Pancreas (tissue), 10 donors: ENCODE measurements around the gene ROR1. TPM values are rescaled to one million over a fixed set of nuclear protein-coding genes. Genes with fewer than 3 reads are reported as not detected.
"Not testable (repeated sequence)": the region's sequence is repeated elsewhere in the genome, so short reads cannot be mapped to it uniquely, and the experiment has no call there.

Experiments used
- ATAC-seq, 4 donors: fragments of 200-7000 bp; cut with Tn5 transposase; one replicate each; pipeline versions ENCODE4 v1.8.0 to v1.9.1; 2020; ENCODE audit warnings: mild to moderate bottlenecking in 4 of 4, moderate library complexity in 4 of 4
- DNase-seq, 6 donors: peaks; one replicate each; pipeline ENCODE4 v3.0.0-alpha.2; 2020
- FAIRE-seq: peaks from 2 replicates; lab custom pipeline; 2012; peaks lifted over from hg19 to GRCh38; lab: Jason Lieb, UNC
- H3K27ac ChIP-seq, 4 donors: fragments of 200-600 bp; sonication (generic); 1 replicate in 3 of 4; 2 replicates in 1 of 4; pipeline versions ENCODE4 v1.5.0 to v1.8.0; 2020
- H3K27me3 ChIP-seq, 4 donors: fragments of 200-600 bp; one replicate each; pipeline ENCODE4 v1.8.0; 2021
- H3K36me3 ChIP-seq, 3 donors: fragments of 200-600 bp; sonication (generic) in 1 of 3; one replicate each; pipeline versions ENCODE4 v1.5.0 to v1.8.0; 2020 to 2021
- H3K4me1 ChIP-seq, 3 donors: fragments of 200-600 bp; one replicate each; pipeline ENCODE4 v1.8.0; 2021
- H3K4me3 ChIP-seq, 4 donors: fragments of 200-600 bp; sonication (generic) in 2 of 4; one replicate each; pipeline versions ENCODE4 v1.5.0 to v1.8.0; 2020 to 2021
- H3K9me3 ChIP-seq, 4 donors: fragments of 200-600 bp; one replicate each; pipeline ENCODE4 v1.8.0; 2021
- WGBS, 2 donors: extraction: QIAGEN DNeasy Blood & Tissue Kit; methylation state at CpG; one replicate each; pipeline ENCODE4 v1.1.7; 2013; 5-methylcytosine and 5-hydroxymethylcytosine counted together
- intact Hi-C, 3 donors: fragments of 100-400 bp; cut with DNase I; formaldehyde crosslinking; loops; one replicate each; pipeline versions ENCODE4 v1.11.1 to v1.14.2; 2022
- polyA plus RNA-seq, 2 donors: library from polyadenylated mRNA; stranded (reverse); fragments of 200-250 nt; gene quantifications; one replicate each; pipeline ENCODE4 v1.2.3, GENCODE V29; 2013
- total RNA-seq, 6 donors: library from RNA; stranded (reverse); fragmentation: NEBNext Ultra II Directional in 4 of 6; extraction: Animal tissue kit (Norgen Biotek cat#: 25700) in 4 of 6; gene quantifications; one replicate each; pipeline versions ENCODE4 v1.2.1 to v1.2.4, GENCODE V29; 2021 to 2023
- TF ChIP-seq, protein P1 (sequence below), 4 donors: fragments of 200-600 bp; sonication (generic) in 3 of 4; IDR thresholded peaks; one replicate each; pipeline versions ENCODE4 v1.5.0 to v1.8.0; 2021; ENCODE audit warnings: antibody characterized with exemption in 4 of 4
- donor health status: healthy with polysubstance abuse.
- donor health status: DM: no; HTN: no; CAD: no; lungs with moderate emphysema.
- donor health status: DM: no; HTN: no; CAD: no.
- donor health status: control.
- donor health status: control.
- donor health status: Bipolar disorder and iron deficiency.
- donor health status: DM: yes; HTN: yes; CAD: no.
- donor health status: DM: no; HTN: no; CAD: no.
- donor health status: DM: no; HTN: no; CAD: no.
- donor health status: DM: yes; HTN: yes; CAD: no.

ROR1 gene
- total and polyA plus RNA-seq, 8 donors: 1.3 to 18.5 (median 7.3) TPM

DNA sequence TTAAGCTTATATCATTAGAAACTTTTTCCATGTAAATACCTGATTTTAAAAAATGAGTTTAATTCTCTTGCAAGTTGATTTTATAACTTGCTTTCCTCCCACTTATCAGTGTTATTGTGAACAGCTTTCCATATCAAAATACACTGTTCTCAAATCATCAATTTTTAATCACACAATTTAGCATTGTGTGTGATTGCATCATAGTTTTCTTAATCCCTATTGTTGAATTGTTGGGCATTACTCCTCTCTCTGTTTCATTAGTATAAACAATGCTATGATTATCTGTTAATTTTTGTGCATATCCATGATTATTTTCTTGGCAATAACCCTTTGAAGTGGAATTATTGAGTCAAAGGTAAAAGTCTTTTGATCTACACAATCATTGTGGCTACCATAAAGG lies 48.7 kb downstream of the ROR1 start:
- Histone ChIP-seq H3K9me3 (no peaks in the 10 kb centered on the region), H3K4me3 (no peak overlapping the region), H3K36me3 (no peaks in the 10 kb centered on the region), H3K27ac (no peak overlapping the region), H3K27me3 (no peaks in the 10 kb centered on the region), H3K4me1 (peaks cover 0 to 13% (median 0%) of the 10 kb centered on the region in 3 donors)
- ATAC-seq (no peak), FAIRE-seq (no peak), DNase-seq (no peak)
- TF ChIP-seq, protein P1, sequence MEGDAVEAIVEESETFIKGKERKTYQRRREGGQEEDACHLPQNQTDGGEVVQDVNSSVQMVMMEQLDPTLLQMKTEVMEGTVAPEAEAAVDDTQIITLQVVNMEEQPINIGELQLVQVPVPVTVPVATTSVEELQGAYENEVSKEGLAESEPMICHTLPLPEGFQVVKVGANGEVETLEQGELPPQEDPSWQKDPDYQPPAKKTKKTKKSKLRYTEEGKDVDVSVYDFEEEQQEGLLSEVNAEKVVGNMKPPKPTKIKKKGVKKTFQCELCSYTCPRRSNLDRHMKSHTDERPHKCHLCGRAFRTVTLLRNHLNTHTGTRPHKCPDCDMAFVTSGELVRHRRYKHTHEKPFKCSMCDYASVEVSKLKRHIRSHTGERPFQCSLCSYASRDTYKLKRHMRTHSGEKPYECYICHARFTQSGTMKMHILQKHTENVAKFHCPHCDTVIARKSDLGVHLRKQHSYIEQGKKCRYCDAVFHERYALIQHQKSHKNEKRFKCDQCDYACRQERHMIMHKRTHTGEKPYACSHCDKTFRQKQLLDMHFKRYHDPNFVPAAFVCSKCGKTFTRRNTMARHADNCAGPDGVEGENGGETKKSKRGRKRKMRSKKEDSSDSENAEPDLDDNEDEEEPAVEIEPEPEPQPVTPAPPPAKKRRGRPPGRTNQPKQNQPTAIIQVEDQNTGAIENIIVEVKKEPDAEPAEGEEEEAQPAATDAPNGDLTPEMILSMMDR (IDR thresholded peaks at IDR 0.05): no peak
- intact Hi-C loops: no loop called here

DNA sequence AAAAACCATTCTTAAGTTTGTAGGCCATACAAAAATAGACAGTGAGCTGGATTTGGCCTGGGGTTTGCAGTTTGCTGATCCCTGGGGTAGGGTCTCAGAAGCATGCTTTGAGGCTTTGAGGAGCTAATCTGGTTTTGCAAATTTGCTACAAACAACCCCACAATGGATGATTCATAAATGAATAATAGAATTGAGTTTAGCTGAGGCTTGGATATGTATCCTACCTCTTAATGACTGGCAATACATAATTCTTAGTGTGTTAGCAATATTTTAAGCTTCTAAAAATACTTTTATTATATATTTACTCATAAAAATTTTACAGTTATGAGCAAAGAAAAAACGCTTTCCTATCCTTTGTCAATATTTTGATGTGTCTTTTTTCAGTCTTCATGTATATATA lies 50.6 kb downstream of the ROR1 start:
- H3K9me3 ChIP-seq: no peaks in the 10 kb centered on the region
- no peak for FAIRE-seq
- 75 to 81% methylated on average over 1 of the region's 1 CpG for WGBS, 2 donors
- ATAC-seq: no peak
- no peaks in the 10 kb centered on the region for H3K36me3 ChIP-seq
- H3K27ac ChIP-seq: no peak overlapping the region
- intact Hi-C loops: no loop called here
- H3K4me3 ChIP-seq: no peak overlapping the region
- TF ChIP-seq, protein P1 (IDR thresholded peaks at IDR 0.05): no peak
- H3K4me1 ChIP-seq: peaks cover 0 to 9% (median 3%) of the 10 kb centered on the region in 3 donors
- no peak for DNase-seq
- no peaks in the 10 kb centered on the region for H3K27me3 ChIP-seq

DNA sequence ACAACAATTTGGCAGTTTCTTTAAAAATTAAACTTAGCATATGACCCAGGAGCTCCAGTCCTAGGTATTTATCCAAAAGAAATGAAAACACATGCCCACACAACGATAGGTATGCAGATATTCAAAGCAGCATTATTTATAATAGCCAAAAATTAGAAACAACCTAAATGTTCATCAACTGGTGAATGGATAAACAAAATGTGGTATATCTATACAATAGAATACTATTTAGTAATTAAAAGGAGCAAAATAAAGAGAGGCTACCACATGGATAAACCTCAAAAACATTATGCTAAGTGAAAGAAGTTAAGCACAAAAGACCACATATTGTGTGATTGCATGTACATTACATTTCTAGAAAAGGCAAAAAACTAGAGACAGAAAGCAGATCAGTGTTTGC lies 51.3 kb downstream of the ROR1 start:
- FAIRE-seq (no peak), ATAC-seq (no peak), DNase-seq (no peak)
- no peaks in the 10 kb centered on the region for H3K9me3 ChIP-seq
- no peak overlapping the region for H3K4me3 ChIP-seq
- TF ChIP-seq, protein P1 (IDR thresholded peaks at IDR 0.05): no peak
- no peaks in the 10 kb centered on the region for H3K27me3 ChIP-seq
- peaks cover 0 to 13% (median 5%) of the 10 kb centered on the region in 3 donors for H3K4me1 ChIP-seq
- no peak overlapping the region for H3K27ac ChIP-seq
- no peaks in the 10 kb centered on the region for H3K36me3 ChIP-seq
- 89 to 100% methylated on average over 1 of the region's 1 CpG for WGBS, 2 donors
- intact Hi-C loops: no loop called here

DNA sequence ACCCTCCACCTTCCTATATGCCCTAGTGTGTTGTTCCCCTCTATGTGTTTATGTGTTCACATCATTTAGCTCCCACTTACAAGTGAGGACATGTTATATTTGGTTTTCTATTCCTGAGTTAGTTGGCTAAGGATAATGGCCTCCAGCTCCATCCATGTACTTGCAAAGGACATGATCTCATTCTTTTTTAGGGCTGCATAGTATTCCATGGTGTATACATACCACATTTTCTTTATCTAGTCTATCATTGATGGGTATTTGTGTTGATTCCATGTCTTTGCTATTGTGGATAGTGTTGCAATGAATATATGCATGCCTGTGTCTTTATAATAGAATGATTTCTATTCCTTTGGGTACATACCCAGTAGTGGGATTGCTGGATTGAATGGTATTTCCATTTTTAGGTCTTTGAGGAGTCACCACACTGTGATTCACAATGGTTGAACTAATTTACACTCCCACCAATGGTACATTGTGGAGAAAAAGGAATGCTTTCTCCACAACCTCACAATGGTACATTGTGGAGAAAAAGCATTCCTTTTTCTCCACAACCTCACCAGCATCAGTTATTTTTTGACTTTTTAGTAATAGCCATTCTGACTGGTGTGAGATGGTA lies 52.5 kb downstream of the ROR1 start:
- H3K4me1 ChIP-seq, FAIRE-seq, intact Hi-C loops, DNase-seq, ATAC-seq, H3K27me3 ChIP-seq, H3K9me3 ChIP-seq, H3K4me3 ChIP-seq, H3K36me3 ChIP-seq, H3K27ac ChIP-seq: not testable (repeated sequence)

DNA sequence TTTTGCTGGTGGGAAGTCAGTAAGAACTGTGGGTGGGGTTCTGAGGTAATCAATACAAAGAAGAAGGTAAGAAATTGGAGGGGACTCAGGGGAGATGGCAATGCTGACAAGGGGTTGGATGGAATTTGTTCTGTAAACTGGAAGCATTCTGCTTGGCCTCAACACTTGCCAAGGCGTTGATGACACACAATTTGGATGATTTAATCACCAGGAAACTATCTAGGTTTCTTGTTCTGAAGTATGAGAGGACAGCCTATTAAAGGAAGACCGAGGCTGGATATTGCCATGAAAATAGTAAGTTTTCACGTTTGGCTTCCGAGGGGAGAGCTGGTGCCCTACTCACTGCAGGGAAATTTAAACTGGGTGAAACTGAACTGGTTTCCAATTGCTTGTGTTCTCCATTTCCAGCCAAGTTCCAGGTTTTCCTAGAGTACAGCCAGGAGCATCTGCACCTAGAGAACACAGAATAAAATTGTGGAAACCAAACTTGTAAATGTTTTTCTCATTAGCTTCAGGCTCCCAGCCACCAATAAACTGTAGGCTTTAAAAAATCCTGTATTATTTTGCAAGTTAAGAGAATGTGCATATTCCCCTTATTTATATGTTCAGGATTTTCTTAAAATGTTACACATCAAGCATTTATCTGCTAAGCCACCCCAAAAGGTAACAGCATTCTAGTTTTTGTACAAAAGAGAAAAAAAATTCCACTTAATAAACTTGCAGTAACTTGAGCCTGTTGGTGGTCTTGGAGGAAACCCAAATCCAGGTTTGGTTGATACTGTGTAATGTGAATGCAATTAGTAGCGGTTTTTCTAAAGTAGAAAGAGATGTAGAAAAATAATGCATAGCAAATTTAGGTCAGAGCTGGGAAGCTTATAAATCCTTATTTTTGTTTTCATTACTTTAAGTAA lies 53.8 kb downstream of the ROR1 start:
- TF ChIP-seq, protein P1 (IDR thresholded peaks at IDR 0.05): no peak
- ATAC-seq (no peak), DNase-seq (no peak), FAIRE-seq (no peak)
- Histone ChIP-seq H3K27me3 (no peaks in the 10 kb centered on the region), H3K9me3 (no peaks in the 10 kb centered on the region), H3K36me3 (no peaks in the 10 kb centered on the region), H3K4me3 (no peak overlapping the region), H3K4me1 (peaks cover 0 to 11% (median 9%) of the 10 kb centered on the region in 3 donors), H3K27ac (no peak overlapping the region)
- intact Hi-C loops: no loop called here
- 85 to 94% methylated on average over 5 of the region's 5 CpGs for WGBS, 2 donors
